Panc1 (cell line): ENCODE data around the gene TMEM131. TPM values are rescaled to one million over a fixed set of nuclear protein-coding genes. Genes with fewer than 3 reads are reported as not detected.

Experiments used
- ATAC-seq: fragments of 200-7000 bp; cut with Tn5 transposase; 2 replicates; pipeline ENCODE4 v1.9.1; 2020; ENCODE audit warnings: mild to moderate bottlenecking, moderate library complexity
- BruUV-seq: library from RNA; stranded (reverse); fragments of 400-500 nt; replicated peaks from 2 replicates; lab custom pipeline; 2021; lab: Mats Ljungman, UMichigan
- CTCF ChIA-PET: fragments of 300-600 bp; sonication (Branson Sonifier 250); formaldehyde crosslinking; loops from one replicate; lab custom pipeline; 2022; ENCODE audit warnings: antibody characterized with exemption; lab: Charles Lee
- POLR2A ChIA-PET: fragments of 300-600 bp; sonication (Branson Sonifier 250); formaldehyde crosslinking; loops from one replicate; lab custom pipeline; 2022; ENCODE audit warnings: antibody characterized with exemption; lab: Charles Lee
- DNase-seq: peaks from one replicate; pipeline ENCODE4 v3.0.0-alpha.2; 2010; ENCODE audit warnings: low read depth, low spot score
- H3K27ac ChIP-seq: 2 replicates; pipeline ENCODE4 v1.5.1; 2011; ENCODE audit warnings: mild to moderate bottlenecking, low read length, inconsistent platforms
- H3K27me3 ChIP-seq: fragments of 200-500 bp; sonication (Bioruptor generic); 2 replicates; pipeline ENCODE4 v1.6.0; 2014; ENCODE audit warnings: low read length, inconsistent platforms; ENCODE audit not compliant: control insufficient read depth, insufficient read depth
- H3K36me3 ChIP-seq: fragments of 200-500 bp; sonication (Bioruptor generic); 2 replicates; pipeline ENCODE4 v1.5.1; 2014; ENCODE audit warnings: inconsistent platforms, mild to moderate bottlenecking, low read length, moderate library complexity; ENCODE audit not compliant: control insufficient read depth, insufficient read depth
- H3K4me1 ChIP-seq: 2 replicates; pipeline ENCODE4 v1.5.1; 2011; ENCODE audit warnings: inconsistent platforms, mild to moderate bottlenecking, low read length, moderate library complexity; ENCODE audit not compliant: control insufficient read depth, insufficient read depth
- H3K4me3 ChIP-seq, 2 experiments: 2 replicates each; pipeline ENCODE4 v1.5.1; 2011 to 2012; ENCODE audit warnings: low read depth in 2 of 2, low read length in 2 of 2, mild to moderate bottlenecking in 2 of 2, inconsistent platforms in 1 of 2, moderate library complexity in 1 of 2
- H3K9me3 ChIP-seq: fragments of 200-500 bp; sonication (Bioruptor generic); 2 replicates; pipeline ENCODE4 v1.5.1; 2014; ENCODE audit warnings: low read depth, mild to moderate bottlenecking, inconsistent platforms, low read length, moderate library complexity; ENCODE audit not compliant: control insufficient read depth, insufficient read depth
- CTCF ChIP-seq: fragments of 450-650 bp; IDR thresholded peaks from 2 replicates; pipeline ENCODE4 v1.5.1; 2017; ENCODE audit warnings: mild to moderate bottlenecking
- POLR2AphosphoS5 ChIP-seq: IDR thresholded peaks from 2 replicates; pipeline ENCODE4 v1.6.1; 2012; ENCODE audit warnings: mild to moderate bottlenecking, low read depth, low read length, moderate library complexity
- REST ChIP-seq, 2 experiments: IDR thresholded peaks; 2 replicates each; pipeline ENCODE4 v1.6.1; 2011 to 2012; ENCODE audit warnings: low read depth in 2 of 2, control low read depth in 1 of 2, low read length in 1 of 2, mild to moderate bottlenecking in 1 of 2, moderate library complexity in 1 of 2; ENCODE audit not compliant: insufficient read depth in 1 of 2
- SIN3A ChIP-seq: IDR thresholded peaks from 2 replicates; pipeline ENCODE4 v1.6.1; 2012; ENCODE audit warnings: low read depth, mild to moderate bottlenecking, low read length, moderate library complexity, borderline replicate concordance; ENCODE audit not compliant: insufficient read depth
- TCF7L2 ChIP-seq: IDR thresholded peaks from 2 replicates; pipeline ENCODE4 v1.6.1; 2011; ENCODE audit warnings: mild to moderate bottlenecking, low read depth, low read length, inconsistent platforms
- in situ Hi-C: cut with HindIII; loops from 2 replicates; pipeline ENCODE4 v1.10.0; 2016; ENCODE audit warnings: low sequenced_read_pairs, low pct_unique_long_range_greater_than_20kb
- intact Hi-C: fragments of 100-400 bp; cut with micrococcal nuclease; formaldehyde crosslinking; loops from one replicate; pipeline ENCODE4 v1.10.0; 2022; ENCODE audit not compliant: unreplicated experiment
- total RNA-seq: library from RNA; stranded (reverse); gene quantifications from one replicate; pipeline ENCODE4 v1.2.1, GENCODE V29; 2021; ENCODE audit not compliant: unreplicated experiment

TMEM131 gene
- total RNA-seq, 1 experiment from 2014 or later, result 43.4 TPM

DNA sequence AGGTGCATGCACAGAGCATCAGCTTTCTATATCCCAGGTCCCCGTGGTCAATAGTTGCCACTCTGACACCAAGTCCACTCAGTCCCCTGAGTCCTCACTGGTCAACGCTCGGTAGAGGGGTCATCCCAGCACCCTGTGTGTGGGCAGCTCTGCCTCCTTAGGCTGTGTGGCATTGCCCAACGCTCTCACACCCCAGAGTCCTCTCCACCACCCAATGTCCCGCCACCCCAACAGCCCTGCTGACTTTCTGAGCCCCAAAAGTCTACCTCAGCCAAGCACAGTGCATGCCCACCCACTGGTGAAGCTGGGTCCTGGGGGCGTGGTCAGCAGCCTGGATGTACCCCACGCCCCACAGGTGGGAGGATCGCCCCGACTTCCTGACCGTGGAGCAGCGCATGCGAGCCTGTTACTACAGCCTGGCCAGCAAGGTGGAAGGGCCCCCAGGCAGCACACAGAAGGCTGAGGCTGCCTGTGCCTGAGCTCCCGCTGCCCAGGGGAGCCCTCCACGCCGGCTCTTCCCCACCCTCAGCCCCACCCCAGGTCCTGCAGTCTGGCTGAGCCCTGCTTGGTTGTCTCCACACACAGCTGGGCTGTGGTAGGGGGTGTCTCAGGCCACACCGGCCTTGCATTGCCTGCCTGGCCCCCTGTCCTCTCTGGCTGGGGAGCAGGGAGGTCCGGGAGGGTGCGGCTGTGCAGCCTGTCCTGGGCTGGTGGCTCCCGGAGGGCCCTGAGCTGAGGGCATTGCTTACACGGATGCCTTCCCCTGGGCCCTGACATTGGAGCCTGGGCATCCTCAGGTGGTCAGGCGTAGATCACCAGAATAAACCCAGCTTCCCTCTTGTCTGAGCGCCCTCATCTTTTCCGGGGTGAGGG lies 256.5 kb downstream of the TMEM131 start:
- in situ Hi-C loops, result no loop called here
- no peaks in the 10 kb centered on the region for H3K36me3 ChIP-seq
- no peaks in the 10 kb centered on the region for H3K9me3 ChIP-seq
- no peak overlapping the region for H3K27ac ChIP-seq
- H3K27me3 ChIP-seq, result no peaks in the 10 kb centered on the region
- BruUV-seq, result no TSS peak
- H3K4me1 ChIP-seq, result no peaks in the 10 kb centered on the region
- H3K4me3 ChIP-seq, result no peak overlapping the region
- POLR2A ChIA-PET, result no interaction called here
- intact Hi-C loops, result no loop called here
- TF ChIP-seq CTCF (no peak), TCF7L2 (no peak), POLR2AphosphoS5 (no peak), REST (IDR thresholded peaks at IDR 0.05; ENCODE audit: insufficient read depth in 1 of 2, low read depth in 2 of 2, low read length in 1 of 2) (no peak), SIN3A (no peak)
- CTCF ChIA-PET, result interaction anchor here (0.6 kb wide), 1 partner anchor 548 kb away, joined by 3 read pairs; no protein-coding TSS in a partner anchor
- DNase-seq (no peak), ATAC-seq (0 out of 2 replicates have a peak, but pooled peaks have one; percentile 10)

DNA sequence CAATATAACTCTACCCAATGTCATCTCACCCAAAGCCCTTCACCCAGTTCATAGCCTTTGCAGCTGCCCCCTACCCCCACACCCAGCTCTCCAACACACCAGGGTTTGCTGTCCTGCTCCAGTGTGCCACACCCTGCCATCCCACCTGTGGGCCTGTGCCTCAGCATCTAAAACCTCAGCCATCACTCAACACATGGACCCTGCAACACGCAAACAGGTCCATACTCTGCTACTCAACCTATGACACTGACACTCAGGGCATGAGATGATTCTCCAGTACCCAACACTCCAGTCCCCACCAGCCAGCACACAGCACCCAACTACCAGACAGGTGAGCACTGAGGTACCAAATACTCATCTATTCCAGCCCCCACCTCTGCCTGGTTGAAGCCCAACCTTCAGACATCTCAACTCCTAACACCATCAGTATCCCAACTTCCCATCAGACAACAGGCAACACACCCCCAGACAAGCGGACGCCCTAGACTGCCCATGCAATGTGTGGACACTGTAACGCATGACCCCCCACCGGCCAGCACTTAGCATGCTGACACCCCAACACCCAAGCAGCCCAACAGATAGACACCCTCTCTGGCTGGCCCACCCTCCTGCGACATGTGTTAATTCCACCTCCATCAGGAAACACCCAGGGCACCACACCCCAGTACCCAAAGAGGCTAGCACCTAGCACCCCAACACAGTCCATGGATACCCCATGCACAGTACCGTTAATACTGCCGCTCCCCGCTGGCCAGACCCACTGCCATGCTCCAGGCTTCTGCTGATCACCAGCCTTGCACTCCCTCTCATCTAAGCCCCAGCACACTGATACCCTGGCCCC lies 257.3 kb downstream of the TMEM131 start:
- in situ Hi-C loops, result no loop called here

More for the DNA sequence above, 257.3 kb downstream of the TMEM131 start:
- POLR2A ChIA-PET, result no interaction called here
- DNase-seq, result no peak
- Histone ChIP-seq H3K4me3 (no peak overlapping the region), H3K9me3 (no peaks in the 10 kb centered on the region), H3K27me3 (no peaks in the 10 kb centered on the region), H3K27ac (no peak overlapping the region), H3K36me3 (no peaks in the 10 kb centered on the region), H3K4me1 (no peaks in the 10 kb centered on the region)
- CTCF ChIA-PET, result no interaction called here
- TF ChIP-seq CTCF, result no peak
- TF ChIP-seq POLR2AphosphoS5, result no peak
- no peak for TF ChIP-seq TCF7L2
- ATAC-seq, result 0 out of 2 replicates have a peak, but pooled peaks have one; percentile 4
- intact Hi-C loops, result no loop called here
- BruUV-seq, result no TSS peak
